Sciatic nerve (tissue), 2 donors: ENCODE results near the gene NCAPH2. TPM values are rescaled to one million over a fixed set of nuclear protein-coding genes. Genes with fewer than 3 reads are reported as not detected.

Experiments
- ATAC-seq: fragments of 200-7000 bp; cut with Tn5 transposase; one replicate; pipeline ENCODE4 v1.9.1; 2020; ENCODE audit warnings: mild to moderate bottlenecking, moderate library complexity
- DNase-seq: peaks from one replicate; pipeline ENCODE4 v3.0.0-alpha.2; 2020; ENCODE audit warnings: low spot score
- intact Hi-C: fragments of 100-400 bp; cut with DNase I; formaldehyde crosslinking; loops from one replicate; pipeline ENCODE4 v1.14.2; 2022
- total RNA-seq: library from RNA; stranded (reverse); fragmentation: NEBNext Ultra II Directional; extraction: Animal tissue kit (Norgen Biotek cat#: 25700); gene quantifications from one replicate; pipeline ENCODE4 v1.2.1, GENCODE V29; 2021
- donor health status: DM: no; HTN: no; CAD: no.
- donor health status: DM: no; HTN: no; CAD: no.

The NCAPH2 gene
- 39.8 TPM for total RNA-seq

DNA sequence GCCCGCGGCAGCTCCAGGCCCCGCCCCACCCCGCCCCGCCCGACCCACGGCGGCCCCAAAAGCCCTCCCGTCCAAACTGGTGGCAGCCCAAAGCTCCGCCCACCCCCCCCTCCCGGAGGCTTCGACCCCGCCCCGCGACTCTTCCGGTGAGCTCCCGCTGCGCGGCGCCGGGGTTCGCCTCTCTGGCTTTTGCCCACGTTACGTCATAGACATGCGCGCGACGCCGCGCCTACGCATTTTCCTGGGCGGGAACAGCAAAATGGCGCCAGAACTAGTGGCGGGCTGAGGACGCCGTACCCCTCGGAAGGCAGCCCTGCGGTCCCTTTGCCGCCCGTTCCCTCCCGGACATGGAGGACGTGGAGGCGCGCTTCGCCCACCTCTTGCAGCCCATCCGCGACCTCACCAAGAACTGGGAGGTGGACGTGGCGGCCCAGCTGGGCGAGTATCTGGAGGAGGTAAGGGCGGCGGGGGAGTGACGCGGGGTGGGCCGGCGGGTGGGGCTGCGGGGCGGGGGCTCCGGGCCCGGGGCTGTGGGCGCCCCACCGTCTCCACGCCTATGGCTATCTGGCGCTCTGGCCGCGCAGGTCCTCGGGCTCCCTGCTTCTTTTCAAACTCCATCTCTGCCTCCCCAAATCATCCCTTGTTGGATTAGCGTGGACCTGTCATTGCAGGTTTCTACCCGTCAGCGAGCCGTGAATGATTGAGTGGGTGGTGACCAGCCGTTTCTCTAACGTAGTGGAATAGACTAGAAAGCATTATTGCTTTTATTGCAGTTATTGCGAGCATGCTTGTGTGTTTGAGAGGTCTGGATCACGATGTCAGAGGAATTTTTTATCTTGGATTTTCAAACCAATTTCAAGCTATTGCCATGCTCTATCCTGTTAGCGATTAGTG, at the start of gene NCAPH2:
NCAPH2 (plus strand) TSS at position 234 of the 894 bp plus-strand sequence; CDS start at position 348, 114 bp downstream.
- intact Hi-C loops, result loop anchor here (10.0 kb wide), 1 partner anchor 263 kb away; the partner anchor contains the start of gene TUBGCP6
- DNase-seq (peak; percentile 99), ATAC-seq (peak; percentile 87)

DNA sequence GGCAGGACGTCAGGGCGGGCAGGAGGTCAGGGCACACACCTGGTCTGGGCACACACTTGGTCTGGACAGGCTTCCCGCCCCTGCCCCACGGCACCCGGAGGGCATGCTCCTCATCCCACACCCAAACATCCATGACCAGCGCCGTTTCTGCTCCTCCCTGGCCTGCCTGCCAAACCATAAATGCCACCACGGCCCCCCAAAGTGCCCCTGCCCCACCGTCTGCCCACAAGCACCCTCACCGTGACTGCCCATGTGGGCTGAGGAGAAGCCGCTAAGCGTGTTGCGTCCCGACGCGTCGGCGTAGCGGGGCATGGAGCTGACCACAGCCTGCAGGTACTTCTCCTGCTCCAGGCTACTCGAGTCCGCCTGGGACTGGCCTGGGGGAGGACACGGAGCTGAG, 49.0 kb upstream of the NCAPH2 start:
- DNase-seq, result no peak
- no peak for ATAC-seq
- intact Hi-C loops, result no loop called here

DNA sequence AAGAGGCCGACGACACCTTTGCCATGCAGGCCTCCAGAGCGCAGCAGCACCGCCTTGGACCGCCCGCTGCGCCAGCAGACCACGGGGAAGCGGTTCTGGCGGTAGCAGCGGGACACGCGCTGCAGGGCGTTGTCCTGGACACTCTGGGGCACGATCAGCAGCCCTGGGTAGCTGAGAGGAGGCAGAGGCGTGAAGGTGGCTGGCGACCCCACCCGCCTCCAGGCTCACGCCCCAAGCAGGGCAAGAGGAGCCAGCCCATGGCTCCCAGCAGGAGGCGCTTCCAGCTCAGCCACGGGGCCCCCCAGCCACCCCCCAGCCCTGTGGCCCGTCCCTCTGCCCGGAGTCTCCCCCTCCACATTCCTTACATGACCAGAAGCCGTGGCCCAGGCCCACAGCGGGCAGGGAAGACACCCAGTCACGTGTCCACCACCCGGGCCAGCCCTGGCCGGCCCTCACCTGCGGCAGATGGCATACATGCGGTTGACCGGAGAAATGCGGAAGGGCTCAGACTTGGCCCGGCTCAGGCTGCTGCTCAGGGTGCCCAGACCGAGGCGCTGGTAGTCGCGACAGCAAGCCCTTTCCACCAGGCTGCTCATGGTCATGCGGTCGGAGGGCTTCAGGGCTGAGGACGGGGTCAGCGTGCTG, 48.4 kb upstream of the NCAPH2 start:
- ATAC-seq, result no peak
- intact Hi-C loops, result no loop called here
- DNase-seq, result no peak

DNA sequence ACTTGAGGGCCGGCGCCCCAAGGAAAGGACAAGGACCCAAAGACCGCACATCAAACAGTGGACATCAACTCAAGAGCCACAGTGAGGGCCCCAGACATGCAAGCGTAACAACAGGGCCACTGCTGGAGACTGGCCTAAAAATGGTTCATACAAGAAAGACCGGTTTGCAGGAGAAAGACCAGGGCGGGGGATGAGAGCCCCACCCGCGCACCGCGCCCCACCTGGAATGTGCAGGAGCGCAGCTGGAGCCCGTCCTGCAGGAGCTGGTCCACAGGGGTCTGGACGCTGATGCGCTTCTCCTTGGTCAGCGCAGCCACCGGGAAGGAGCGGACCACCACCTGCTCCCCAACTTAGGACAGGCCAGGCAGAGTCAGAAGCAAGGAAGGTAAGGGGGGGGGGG, 47.1 kb upstream of the NCAPH2 start:
- intact Hi-C loops, result no loop called here
- DNase-seq, result no peak
- ATAC-seq, result no peak

DNA sequence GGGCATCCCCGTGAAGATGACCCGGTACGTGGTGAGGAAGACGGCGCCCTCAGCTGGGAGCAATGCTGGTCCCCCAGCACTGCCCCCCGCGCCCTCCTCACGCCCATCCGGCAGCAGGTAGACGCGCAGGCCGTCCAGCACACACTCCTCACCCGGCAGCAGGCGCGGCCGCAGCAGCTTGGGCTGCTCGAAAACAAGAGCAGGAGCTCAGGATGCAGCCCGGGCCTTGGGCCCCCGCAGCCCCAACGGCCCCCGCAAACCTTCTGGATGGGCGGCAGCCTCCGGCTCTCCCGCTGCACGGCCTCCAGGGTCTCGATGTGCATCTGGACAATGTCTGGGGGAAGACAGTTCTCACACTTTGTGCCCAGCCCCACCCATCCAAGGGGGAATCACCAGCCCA, 46.5 kb upstream of the NCAPH2 start:
- intact Hi-C loops, result no loop called here
- no peak for DNase-seq
- no peak for ATAC-seq

DNA sequence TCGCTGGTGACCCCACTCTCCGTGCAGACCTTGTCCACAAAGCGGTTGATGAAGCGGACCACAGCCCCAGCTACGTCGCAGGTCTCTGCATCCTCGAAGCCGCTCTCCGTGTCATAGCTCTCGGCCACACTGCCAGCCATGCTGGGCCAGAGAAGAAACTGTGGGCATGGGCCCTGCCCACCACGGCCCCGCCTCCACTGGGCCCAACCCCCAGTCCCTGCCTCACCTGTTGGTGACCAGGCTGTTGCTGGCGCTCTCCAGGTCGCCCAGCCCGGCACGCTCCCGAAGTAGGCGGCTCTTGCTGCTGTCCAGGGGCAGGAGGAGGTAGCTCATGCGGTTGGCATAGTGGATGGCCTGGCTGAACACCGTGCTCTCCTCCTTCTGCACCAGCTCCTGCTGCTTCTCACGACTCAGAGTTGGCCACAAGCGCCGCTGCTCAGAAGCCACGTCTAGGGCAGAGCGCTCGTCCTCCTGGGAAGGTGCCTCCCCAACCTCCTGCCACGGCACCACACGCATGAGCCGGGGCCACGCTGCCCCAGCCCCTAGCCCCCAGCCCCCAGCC, 46.0 kb upstream of the NCAPH2 start:
- DNase-seq (no peak), ATAC-seq (no peak)
- intact Hi-C loops, result no loop called here

DNA sequence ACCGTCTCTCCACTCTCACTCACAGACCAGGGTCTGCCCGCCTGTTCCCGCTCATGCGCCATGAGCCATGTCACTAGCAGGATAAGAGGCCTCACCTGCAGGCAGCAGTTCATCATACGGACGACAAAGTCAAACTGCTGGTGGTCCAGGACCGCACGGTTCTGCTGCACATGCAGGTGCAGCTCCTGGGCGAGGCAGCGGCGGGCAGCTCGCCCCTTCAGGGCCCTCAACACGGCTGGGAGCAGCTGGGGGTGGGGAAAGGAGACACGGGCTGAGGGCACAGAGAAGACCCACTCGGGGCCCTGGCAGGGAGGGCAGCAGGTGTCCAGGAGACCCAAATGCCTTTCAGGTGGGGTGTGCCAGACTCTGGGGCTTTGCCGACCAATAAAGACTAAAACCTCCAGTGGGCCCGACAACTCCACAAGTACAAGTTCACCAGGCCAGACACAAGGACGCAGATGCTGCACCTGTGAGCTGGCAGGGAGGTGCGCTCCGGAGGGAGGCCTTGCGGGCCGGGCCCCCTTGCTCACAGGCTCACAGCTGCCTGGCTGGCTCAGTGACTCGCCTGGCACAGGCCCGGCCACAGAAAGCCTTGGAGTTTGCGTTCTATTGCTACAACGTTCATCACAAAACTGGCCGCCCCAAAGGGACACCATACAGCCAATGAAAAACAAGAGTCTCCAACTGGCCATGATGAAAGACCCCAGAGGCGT, 44.7 kb upstream of the NCAPH2 start:
- no peak for ATAC-seq
- intact Hi-C loops, result no loop called here
- DNase-seq, result no peak

DNA sequence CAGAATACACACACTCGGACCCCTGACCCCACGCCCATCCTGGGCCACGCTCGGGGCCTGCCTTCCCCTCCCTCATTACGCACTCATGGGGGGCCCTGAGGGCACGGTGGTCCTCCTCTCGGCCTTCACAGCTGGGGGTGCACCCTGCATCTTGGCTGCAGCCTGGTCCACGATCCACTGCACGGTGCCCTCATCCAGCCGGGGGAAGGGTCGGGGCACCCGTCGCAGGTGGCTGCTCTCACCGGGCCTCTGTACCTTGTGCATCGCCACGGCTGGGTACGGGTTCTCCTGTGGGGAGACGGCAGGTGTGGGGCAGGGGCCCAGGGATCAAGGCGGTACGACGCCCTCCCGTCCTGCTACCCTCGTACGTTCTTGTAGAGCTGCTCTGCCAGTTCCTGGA, 43.6 kb upstream of the NCAPH2 start:
- intact Hi-C loops, result no loop called here
- no peak for DNase-seq
- no peak for ATAC-seq

DNA sequence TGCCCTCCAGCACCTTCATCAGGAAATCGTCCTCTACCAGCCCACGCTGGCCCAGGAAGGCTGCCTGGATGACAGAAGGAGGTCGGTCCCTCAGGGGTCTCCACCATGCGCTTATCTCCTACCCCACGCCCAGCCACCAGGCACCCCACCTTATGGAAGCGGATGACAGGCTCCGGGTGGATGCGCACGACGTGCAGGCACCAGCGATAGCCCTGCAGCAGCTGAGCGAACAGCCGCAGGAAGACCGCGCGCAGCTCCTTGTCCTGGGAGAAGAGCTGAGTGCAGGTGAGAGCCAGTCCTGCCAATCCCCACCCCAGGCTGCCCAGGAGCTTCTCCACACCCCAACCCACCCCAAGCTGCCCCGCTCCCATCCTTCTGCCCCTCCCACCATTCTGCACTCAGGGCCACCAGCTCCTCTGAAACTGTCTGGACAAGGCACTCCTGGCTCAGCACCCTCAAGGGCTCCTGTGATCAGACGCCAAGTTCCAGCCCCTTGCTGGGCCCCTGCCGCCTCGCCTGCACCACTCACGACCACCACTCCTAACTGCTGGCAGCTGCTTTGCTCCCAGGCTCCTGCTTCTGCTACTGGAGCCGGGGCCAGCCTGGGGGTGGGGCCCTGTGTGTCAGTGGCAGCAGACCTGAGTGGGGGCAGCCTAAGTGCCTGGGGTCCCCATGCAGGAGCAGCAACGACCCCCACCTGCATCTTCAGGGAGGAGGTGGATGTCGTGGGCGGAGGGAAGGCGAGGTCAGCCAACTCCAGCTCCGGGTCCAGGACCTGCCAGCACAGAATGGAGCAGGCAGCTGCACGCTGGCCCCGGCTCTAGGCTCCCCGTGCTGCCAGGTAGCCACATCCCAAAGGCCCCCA, 42.7 kb upstream of the NCAPH2 start:
- ATAC-seq, result no peak
- intact Hi-C loops, result no loop called here
- DNase-seq, result no peak

DNA sequence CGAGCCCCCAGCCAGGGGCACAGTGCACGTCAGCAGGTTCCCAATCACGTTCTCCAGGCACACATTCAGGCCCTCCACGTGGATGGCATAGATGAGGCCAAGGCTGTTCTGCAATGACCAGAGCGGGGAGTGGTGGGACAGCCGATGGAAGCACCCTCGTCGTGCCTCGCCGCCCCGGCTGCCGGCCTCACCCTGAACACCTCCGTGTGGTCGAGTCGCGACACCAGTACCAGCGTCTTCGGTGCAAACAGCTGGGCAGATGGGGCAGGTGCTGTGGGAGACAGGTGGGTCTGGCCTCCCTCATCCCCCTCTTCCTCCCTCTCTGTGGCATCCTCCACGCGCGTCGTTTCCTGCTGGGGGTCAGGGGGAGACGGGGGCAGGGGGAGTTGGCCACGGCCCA, 40.7 kb upstream of the NCAPH2 start:
- DNase-seq (no peak), ATAC-seq (no peak)
- intact Hi-C loops, result no loop called here

DNA sequence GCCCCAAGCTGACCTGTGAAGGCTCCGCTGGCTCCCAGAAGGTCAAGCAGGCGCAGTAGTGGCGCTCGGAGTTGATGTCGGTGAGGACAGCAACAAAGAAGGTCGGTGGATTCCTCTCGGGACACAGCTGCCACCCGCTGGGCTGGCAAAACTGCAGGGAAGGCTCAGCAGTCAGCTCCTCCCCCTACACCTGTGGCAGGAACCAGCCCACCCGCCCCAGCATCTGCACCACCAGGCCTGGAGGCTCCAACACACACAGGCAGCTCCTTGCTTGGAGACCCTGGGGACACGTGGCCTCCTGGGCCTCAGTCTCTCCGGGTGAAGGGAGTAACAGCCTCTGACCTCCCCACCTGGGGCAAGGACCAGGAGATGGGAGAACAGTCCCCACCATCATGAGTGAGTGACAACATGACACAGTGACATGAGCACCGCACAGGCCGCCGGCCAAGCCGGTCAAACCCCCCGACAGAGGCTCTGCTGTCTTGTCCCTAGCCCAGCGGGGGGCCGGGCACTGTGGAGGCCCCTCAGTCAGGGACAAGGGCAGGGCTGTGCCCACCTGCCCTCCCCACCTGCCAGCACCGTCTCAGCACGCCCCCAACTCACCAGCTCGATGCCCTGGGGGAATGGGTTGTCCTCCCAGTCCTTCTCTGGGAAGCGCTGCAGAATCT, 40.1 kb upstream of the NCAPH2 start:
- DNase-seq (no peak), ATAC-seq (no peak)
- intact Hi-C loops, result no loop called here

DNA sequence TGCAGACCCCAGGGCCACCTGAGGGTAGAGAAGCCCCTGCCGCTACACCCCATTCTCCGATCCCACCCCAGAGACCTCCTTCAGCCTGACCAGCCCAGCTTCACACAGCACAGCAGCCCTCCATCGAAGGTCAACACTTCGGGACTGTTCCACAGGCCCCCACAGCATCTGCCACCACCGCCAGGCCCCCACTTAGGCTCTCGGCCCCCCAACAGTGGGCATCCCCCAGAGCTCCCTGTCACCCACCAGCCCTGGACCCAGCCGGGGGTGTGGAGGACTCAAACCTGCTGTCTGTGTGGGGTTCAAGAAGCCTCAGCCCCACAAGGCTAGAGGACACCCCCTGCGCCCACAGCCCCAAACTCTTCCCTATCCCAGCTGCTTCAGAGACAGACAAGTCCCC, 39.4 kb upstream of the NCAPH2 start:
- DNase-seq (no peak), ATAC-seq (no peak)
- intact Hi-C loops, result no loop called here

DNA sequence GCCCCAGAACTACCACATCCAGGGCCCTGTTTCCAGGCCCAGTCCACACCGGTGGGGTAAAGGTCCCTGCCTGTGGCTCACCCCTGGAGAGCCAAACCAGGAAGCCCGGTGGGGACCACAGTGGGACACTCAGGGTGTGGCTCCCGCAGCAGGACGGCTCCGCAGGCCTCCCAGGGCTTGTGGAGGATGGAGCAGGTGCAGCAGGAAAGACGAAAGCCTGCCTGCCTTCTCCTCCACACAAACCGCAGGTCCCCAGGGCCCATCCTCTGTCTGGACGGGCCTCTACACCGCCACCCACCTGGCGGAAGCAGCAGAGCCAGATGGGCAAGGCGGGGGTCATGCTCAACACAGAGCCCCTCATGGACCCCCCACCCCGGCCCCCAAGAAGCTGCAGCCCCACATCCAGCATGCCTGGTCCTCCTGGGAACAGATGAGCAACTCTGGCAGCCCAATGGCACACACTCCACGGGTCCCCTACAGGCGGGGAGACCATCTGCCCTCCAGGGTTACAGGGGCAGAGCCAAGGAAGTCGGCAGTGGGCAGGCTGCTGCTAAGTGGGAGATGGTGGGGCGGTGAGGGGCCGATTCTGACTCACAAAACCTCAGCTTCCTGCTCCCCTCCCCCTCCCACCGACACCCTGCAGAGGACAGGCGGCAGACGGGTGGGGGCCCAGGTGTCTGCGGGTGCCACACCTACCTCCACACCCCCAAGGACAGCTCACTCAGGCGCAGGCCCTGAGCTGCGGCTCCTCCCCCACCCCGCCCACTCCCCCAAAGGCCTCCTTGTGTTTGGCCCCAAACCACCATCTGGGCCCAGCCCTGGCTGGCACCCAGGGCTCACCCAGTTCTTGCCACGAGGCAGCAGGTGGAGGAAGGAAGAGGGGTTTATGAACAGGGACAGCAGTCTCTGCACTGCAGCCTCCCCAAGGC, 38.4 kb upstream of the NCAPH2 start:
- ATAC-seq (peak; percentile 46), DNase-seq (no peak)
- intact Hi-C loops, result no loop called here

DNA sequence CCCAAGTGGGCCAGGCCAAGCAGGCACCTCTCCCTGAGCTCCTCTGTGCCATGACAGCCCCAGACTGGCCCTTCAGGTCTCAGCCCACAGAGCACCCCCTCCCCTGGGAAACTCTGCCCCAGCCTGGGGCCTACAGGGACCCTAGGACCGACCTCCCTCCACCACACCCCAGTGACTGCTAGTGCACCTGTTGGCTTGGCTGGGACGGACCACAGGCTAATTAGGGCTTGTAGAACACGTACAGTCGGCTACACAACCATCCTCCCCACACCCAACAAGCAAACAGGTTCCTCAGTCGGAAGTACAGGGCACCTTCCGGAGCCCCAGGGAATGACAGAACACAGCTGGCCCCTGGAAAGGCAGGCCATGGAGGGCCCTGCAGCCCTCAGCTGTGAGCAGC, 37.5 kb upstream of the NCAPH2 start:
- no peak for DNase-seq
- ATAC-seq, result no peak
- intact Hi-C loops, result no loop called here

DNA sequence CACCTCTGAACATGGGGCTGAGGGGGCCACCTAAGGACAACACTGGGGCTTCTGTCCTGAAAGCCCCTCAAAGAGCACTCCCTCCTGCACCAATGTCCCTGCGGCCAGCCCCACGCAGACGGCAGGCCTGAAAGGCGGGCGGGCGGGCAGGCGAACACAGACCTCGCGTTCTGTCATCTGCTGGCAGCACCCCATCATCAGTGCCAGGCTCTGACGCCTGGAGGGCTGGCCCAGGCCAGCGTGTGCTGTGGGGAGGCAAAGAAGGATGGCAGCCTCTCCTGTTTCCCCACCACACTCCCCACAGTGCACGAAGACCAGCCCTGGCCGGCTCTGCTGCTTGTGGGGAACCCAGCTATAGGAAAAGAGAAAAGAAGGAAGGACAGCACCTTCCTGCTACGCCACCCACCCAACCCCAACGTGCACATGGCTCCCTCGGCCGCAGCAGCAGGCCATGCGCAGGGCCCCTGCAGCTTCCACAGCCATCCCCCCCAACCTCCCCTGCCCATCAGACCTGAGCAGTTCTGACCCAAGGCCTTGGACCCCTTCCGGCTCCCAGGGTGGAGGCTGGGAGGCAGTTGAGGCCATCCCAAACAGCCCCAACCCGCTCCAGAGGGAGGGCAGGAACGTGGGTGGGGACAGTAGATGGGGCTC, 36.7 kb upstream of the NCAPH2 start:
- ATAC-seq (no peak), DNase-seq (no peak)
- intact Hi-C loops, result no loop called here

DNA sequence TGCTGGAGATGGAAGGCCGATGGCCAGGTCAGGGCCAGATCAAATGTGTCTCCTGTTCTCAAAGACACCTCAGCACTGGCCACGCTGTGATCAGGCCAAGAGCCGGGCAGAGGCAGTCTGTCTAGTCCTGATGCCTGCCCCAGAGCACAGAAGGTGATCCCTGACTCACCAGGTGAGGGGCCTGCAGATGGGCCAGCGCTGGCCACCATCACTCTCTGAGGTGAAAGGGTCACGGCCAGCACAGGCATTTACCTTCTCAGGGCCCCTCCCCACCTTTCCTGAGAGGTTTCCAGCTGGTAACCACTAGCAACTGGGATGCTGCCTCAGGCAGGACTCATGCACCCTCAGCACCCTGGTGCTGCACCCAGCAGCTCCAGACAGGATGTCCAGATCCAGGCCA, 36.1 kb upstream of the NCAPH2 start:
- ATAC-seq (no peak), DNase-seq (no peak)
- intact Hi-C loops, result no loop called here

DNA sequence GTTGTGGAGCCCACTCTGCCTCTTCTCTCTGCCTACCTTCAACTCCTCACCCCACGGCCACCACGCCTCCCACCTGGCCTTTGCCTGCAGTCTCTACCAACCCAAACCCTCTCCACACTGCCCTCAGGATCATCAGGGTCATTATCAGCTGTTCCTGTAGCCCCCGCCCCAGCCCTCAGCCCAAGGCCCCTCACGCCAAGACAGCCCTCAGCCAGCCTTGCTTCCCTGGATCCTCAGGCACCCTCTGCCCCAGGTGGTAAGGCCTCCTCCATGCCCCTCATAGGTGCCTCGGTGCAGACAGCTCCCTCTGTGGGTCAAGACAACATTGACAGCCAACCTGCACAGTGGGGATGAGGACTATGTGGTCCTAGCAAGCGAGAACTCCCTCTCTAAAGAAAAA, 34.9 kb upstream of the NCAPH2 start:
- no peak for ATAC-seq
- no peak for DNase-seq
- intact Hi-C loops, result no loop called here
